H1 (cell line): Measurements from ENCODE around the gene CFAP92. TPM values are rescaled to one million over a fixed set of nuclear protein-coding genes. Genes with fewer than 3 reads are reported as not detected.

Experiments used
- RAD21 ChIP-seq, 2 experiments: IDR thresholded peaks in 1 of 2; conservative IDR thresholded peaks in 1 of 2; 2 replicates each; pipeline ENCODE4 v1.6.1; 2011; ENCODE audit warnings: low read depth in 2 of 2, low read length in 2 of 2, improper control_type of control experiment in 1 of 2, inconsistent platforms in 1 of 2, mild to moderate bottlenecking in 1 of 2, moderate library complexity in 1 of 2
- RBBP5 ChIP-seq: IDR thresholded peaks from 2 replicates; pipeline ENCODE4 v1.7.1; 2012; ENCODE audit warnings: low read depth, mild to moderate bottlenecking, inconsistent platforms, low read length, moderate library complexity, borderline replicate concordance
- SIX5 ChIP-seq: IDR thresholded peaks from 2 replicates; pipeline ENCODE4 v1.6.1; 2011; ENCODE audit warnings: mild to moderate bottlenecking, low read depth, low read length
- polyA plus RNA-seq, 7 experiments: library from polyadenylated mRNA; depleted of rRNA in 3 of 7; stranded (reverse) in 5 of 7; unstranded in 2 of 7; fragments of >200 nt in 5 of 7; fragments of 200-250 nt in 2 of 7; gene quantifications; 1 replicate in 5 of 7; 2 replicates in 1 of 7; 4 replicates in 1 of 7; pipeline versions ENCODE4 v1.2.1 to v1.2.3, GENCODE V29; 2011 to 2013; ENCODE audit warnings: missing spikeins in 2 of 7, mixed read lengths in 2 of 7
- total RNA-seq: library from RNA; stranded (reverse); fragmentation: NEBNext Ultra II Directional; extraction: Animal tissue kit (Norgen Biotek cat#: 25700); gene quantifications from 2 replicates; pipeline ENCODE4 v1.2.1, GENCODE V29; 2021
- TF ChIP-seq, protein P1 (sequence below): IDR thresholded peaks from 2 replicates; pipeline ENCODE4 v1.6.1; 2012; ENCODE audit warnings: low read length, inconsistent platforms

CFAP92 gene
- total and polyA plus RNA-seq, 2 of the 8 experiments (the other 6 are each of a cell fraction or from before 2014, with no cell fraction given), result 0.77 to 2.0 TPM

DNA sequence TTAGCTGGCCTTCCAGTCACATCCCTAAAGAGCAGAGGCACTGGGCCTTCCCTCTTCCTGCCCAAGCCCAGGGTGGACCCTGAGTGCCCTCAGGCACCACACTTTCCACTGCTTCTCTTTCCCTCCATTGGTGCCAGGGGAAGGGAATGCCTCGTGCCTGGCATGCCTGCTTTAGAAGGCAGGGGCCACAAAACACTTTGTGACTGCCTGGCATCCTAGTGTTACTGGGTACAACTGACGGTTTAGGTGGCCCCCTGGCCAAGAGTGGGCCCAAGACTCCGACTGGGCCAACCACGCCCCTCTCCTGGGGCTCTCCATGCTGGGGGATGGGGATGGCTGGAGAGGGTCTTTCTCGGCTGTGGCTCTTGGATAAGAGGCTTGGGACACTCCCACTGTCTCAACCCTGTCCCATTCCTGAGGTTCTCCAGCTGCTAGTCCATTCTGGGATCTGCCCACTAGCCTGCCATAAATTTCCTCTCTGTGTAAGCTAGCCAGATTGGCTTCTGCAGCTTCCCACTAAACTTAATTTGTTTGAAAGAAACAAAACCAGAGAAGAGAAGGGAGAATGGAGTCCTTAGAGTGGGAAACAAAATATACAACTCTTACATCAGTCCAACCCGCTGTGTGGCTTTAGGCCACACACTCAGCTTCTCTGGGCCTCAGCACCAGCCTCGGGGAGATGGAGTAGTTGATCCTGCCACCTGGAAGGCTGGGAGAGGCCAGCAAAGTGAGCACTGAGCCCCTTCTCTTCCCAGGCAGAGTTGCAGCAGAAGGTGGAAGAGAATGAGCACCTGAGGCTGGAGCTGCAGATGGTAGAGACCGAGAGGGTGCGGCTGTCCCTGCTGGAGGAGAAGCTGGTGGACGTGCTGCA lies 42.6 kb upstream of the CFAP92 start (continued):
- TF ChIP-seq SIX5, result no peak
- no peak for TF ChIP-seq RBBP5
- no peak for TF ChIP-seq RAD21 (IDR thresholded peaks at IDR 0.05 in 1 of 2, conservative IDR thresholded peaks at IDR 0.05 in 1 of 2; ENCODE audit: low read depth in 2 of 2, low read length in 2 of 2)
- TF ChIP-seq, protein P1, sequence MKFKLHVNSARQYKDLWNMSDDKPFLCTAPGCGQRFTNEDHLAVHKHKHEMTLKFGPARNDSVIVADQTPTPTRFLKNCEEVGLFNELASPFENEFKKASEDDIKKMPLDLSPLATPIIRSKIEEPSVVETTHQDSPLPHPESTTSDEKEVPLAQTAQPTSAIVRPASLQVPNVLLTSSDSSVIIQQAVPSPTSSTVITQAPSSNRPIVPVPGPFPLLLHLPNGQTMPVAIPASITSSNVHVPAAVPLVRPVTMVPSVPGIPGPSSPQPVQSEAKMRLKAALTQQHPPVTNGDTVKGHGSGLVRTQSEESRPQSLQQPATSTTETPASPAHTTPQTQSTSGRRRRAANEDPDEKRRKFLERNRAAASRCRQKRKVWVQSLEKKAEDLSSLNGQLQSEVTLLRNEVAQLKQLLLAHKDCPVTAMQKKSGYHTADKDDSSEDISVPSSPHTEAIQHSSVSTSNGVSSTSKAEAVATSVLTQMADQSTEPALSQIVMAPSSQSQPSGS, result no peak
